Astrocyte of the cerebellum (primary cell): ENCODE results near the gene TNIK.

Experiments used
- DNase-seq: peaks from one replicate; pipeline ENCODE4 v3.0.0-alpha.2; 2011; ENCODE audit warnings: low read depth
- H3K4me3 ChIP-seq: 2 replicates; pipeline ENCODE4 v1.5.1; 2011; ENCODE audit warnings: mild to moderate bottlenecking, low read depth, low read length, moderate library complexity
- CTCF ChIP-seq: IDR thresholded peaks from 2 replicates; pipeline ENCODE4 v1.5.1; 2012; ENCODE audit warnings: low read length, low read depth, moderate library complexity, mild to moderate bottlenecking; ENCODE audit errors: missing control alignments
- in situ Hi-C: cut with HindIII; loops from 2 replicates; pipeline ENCODE4 v1.10.0; 2017; ENCODE audit warnings: low sequenced_read_pairs

The TNIK gene

GRCh38 chr3:171239757-171240503 lies 220.3 kb downstream of the TNIK start:
- no peak for DNase-seq
- in situ Hi-C loops: no loop called here
- no peak overlapping the region for H3K4me3 ChIP-seq
- no peak for TF ChIP-seq CTCF

- no peak for TF ChIP-seq CTCF
- DNase-seq: no peak
- in situ Hi-C loops: no loop called here
- no peak overlapping the region for H3K4me3 ChIP-seq
Observed at GRCh38 chr3:171237009-171237385, 223.2 kb downstream of the TNIK start.

- H3K4me3 ChIP-seq: no peak overlapping the region
- no peak for TF ChIP-seq CTCF
- in situ Hi-C loops: no loop called here
- no peak for DNase-seq
Observed at GRCh38 chr3:171236265-171237008, 223.8 kb downstream of the TNIK start.

- no peak for DNase-seq
- in situ Hi-C loops: no loop called here
- H3K4me3 ChIP-seq: no peak overlapping the region
- no peak for TF ChIP-seq CTCF
Observed at GRCh38 chr3:171234298-171235010, 225.8 kb downstream of the TNIK start.

GRCh38 chr3:171231361-171231760 lies 228.8 kb downstream of the TNIK start:
- in situ Hi-C loops: no loop called here
- no peak overlapping the region for H3K4me3 ChIP-seq
- no peak for DNase-seq
- TF ChIP-seq CTCF: no peak

- no peak for DNase-seq
- in situ Hi-C loops: no loop called here
- no peak for TF ChIP-seq CTCF
- H3K4me3 ChIP-seq: no peak overlapping the region
Observed at GRCh38 chr3:171230865-171231264, 229.3 kb downstream of the TNIK start.
